Mucosa of descending colon (tissue), 3 donors: ENCODE data around the gene THADA. TPM values are rescaled to one million over a fixed set of nuclear protein-coding genes. Genes with fewer than 3 reads are reported as not detected.

Experiments
- ATAC-seq: fragments of 200-7000 bp; cut with Tn5 transposase; one replicate; pipeline ENCODE4 v1.9.1; 2020; ENCODE audit warnings: mild to moderate bottlenecking, moderate library complexity
- DNase-seq, 3 donors: peaks; one replicate each; pipeline ENCODE4 v3.0.0-alpha.2; 2020
- H3K36me3 ChIP-seq: fragments of 200-600 bp; one replicate; pipeline ENCODE4 v1.8.0; 2021; ENCODE audit warnings: low read depth, mild to moderate bottlenecking
- H3K4me1 ChIP-seq: fragments of 200-600 bp; one replicate; pipeline ENCODE4 v1.8.0; 2021; ENCODE audit warnings: low read depth, mild to moderate bottlenecking
- H3K4me3 ChIP-seq: fragments of 200-600 bp; one replicate; pipeline ENCODE4 v1.8.0; 2021; ENCODE audit warnings: mild to moderate bottlenecking
- H3K9me3 ChIP-seq: fragments of 200-600 bp; one replicate; pipeline ENCODE4 v1.8.0; 2021; ENCODE audit warnings: mild to moderate bottlenecking
- intact Hi-C, 2 donors: fragments of 100-400 bp; cut with DNase I in 1 of 2; cut with micrococcal nuclease in 1 of 2; formaldehyde crosslinking; loops; one replicate each; pipeline versions ENCODE4 v1.11.0 to v1.11.1; 2022; cut with DNase I, micrococcal nuclease
- total RNA-seq, 3 donors: library from RNA; stranded (reverse); fragmentation: NEBNext Ultra II Directional in 2 of 3; extraction: Animal tissue kit (Norgen Biotek cat#: 25700) in 2 of 3; gene quantifications; one replicate each; pipeline versions ENCODE4 v1.2.1 to v1.2.4, GENCODE V29; 2021 to 2023
- TF ChIP-seq, protein P1 (sequence below): fragments of 200-600 bp; IDR thresholded peaks from one replicate; pipeline ENCODE4 v1.8.0; 2022; ENCODE audit warnings: antibody characterized with exemption, mild to moderate bottlenecking
- donor health status: DM: no; HTN: no; CAD: no; lungs with moderate emphysema.
- donor health status: DM: no; HTN: no; CAD: no.
- donor health status: DM: no; HTN: yes; CAD: no.

THADA gene
- total RNA-seq, 3 donors from 2014 or later: 20.1 to 26.7 (median 25.3) TPM

DNA sequence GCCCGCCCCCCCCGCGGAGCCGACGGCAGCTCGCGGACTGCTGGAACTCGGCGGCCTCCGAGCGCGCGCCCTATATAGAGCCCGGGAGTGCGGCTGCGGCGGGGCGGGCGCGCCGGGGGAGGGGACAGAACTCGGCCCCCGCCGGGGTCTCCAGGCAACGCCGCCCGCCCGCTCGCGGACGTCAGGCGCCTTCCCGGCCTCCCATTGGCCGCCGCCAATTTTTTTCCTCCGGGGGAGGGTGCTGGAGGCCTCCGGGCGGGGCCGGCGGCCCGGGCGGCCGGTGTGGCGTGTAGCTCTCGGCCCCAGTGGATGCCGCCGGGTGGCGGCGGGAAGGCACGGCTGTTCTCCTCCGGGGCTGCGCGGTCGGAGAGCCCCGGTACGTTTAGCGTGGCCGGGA lies 369.3 kb downstream of the THADA start, which contains the start of gene ZFP36L2:
TSS of gene ZFP36L2 (minus strand) at position 49 of the 397 bp plus-strand sequence. CDS start 291 bp downstream, outside the sequence.
- intact Hi-C loops: loop anchor here (5.0 to 10.0 kb wide), 3 partner anchors 204 to 258 kb away; no protein-coding TSS in a partner anchor
- ATAC-seq: peak; percentile 68

DNA sequence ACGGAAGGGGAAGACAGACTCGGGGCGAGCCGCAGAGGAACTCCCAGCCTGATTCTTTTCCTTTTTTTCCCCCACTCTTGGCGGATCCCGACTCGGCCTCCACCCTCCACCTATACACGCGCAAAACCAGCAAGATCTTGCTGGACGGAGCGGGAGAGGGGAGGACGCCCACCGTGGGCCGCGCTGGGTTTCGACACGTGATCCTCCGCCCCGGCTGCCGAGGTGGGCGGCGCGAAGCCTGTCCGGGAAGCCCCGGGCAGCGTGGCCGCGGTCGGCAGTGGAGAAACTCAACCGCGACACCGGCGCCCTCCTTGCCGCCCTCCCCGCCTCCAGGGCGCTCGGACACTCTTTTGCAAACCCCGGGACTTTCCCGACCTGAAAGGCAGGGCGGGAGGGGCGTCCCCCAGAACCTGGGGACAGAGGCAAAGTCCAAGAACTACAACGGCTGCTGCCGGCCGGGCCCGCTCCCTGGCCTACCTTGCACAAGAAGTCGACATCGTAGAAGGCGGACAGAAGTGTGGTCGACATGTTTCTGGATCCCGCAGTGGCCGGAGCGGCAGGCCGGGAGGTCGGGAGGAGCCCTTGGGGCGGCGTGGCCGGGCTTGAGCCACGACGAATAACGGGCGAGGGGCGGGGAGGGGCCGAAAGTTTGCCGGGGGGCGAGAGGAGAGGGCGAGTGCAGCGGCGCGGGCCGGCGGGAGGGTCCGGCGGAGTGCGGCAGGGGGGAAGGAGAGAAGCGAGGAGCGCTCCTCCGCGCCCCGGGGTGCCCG lies 369.9 kb downstream of the THADA start:
- peak overlapping the region; percentile 95 for H3K4me3 ChIP-seq
- H3K4me1 ChIP-seq: peaks cover 26% of the 10 kb centered on the region
- intact Hi-C loops: loop anchor here (5.0 to 10.0 kb wide), 3 partner anchors 204 to 259 kb away; no protein-coding TSS in a partner anchor
- H3K36me3 ChIP-seq: peaks cover 11% of the 10 kb centered on the region
- ATAC-seq: peak; percentile 9
- DNase-seq: peak; percentile 73 to 89 (median 83)
- no peaks in the 10 kb centered on the region for H3K9me3 ChIP-seq
- TF ChIP-seq, protein P1, sequence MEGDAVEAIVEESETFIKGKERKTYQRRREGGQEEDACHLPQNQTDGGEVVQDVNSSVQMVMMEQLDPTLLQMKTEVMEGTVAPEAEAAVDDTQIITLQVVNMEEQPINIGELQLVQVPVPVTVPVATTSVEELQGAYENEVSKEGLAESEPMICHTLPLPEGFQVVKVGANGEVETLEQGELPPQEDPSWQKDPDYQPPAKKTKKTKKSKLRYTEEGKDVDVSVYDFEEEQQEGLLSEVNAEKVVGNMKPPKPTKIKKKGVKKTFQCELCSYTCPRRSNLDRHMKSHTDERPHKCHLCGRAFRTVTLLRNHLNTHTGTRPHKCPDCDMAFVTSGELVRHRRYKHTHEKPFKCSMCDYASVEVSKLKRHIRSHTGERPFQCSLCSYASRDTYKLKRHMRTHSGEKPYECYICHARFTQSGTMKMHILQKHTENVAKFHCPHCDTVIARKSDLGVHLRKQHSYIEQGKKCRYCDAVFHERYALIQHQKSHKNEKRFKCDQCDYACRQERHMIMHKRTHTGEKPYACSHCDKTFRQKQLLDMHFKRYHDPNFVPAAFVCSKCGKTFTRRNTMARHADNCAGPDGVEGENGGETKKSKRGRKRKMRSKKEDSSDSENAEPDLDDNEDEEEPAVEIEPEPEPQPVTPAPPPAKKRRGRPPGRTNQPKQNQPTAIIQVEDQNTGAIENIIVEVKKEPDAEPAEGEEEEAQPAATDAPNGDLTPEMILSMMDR: no peak

More for the DNA sequence above, 369.3 kb downstream of the THADA start, which contains the start of gene ZFP36L2:
- Histone ChIP-seq H3K4me1 (peaks cover 21% of the 10 kb centered on the region), H3K9me3 (no peaks in the 10 kb centered on the region), H3K4me3 (peak within 1 kb of the TSS; percentile 95), H3K36me3 (peaks cover 11% of the 10 kb centered on the region)
- peak; percentile 94 to 98 (median 98) for DNase-seq
- TF ChIP-seq, protein P1: no peak

DNA sequence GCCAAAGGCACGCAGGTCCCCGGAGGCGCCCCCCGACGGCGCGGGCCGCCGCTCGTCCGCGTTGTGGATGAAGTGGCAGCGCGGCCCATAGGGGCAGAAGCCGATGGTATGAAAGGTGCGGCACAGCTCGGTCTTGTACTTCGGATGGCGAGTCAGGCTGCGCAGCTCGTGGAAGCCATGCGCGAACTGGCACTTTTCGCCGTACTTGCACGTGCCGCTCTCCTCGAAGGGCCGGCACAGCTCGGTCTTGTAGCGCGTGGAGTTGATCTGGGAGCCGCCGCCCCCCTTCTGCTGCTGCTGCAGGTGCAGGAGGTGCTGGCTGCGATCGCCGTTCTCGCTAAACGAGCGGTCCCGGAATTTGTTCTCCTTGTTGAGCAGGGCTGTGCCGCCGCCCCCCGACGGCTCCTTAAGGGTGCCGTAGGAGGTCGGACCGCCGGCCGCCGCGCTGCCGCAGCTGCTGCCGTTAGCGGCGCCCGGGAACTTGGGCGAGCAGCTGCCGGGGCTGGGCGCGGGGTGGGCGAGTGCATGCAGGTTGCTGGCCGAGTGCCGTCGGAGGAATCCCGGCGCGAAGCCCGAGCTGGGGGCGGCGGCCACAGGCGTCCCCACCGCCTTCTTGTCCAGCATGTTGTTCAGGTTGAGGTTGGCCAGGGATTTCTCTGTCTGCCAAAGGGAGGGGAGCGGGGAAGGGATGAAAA lies 370.6 kb downstream of the THADA start:
- TF ChIP-seq, protein P1: no peak
- no peaks in the 10 kb centered on the region for H3K9me3 ChIP-seq
- H3K36me3 ChIP-seq: peaks cover 11% of the 10 kb centered on the region
- DNase-seq (peak; percentile 68 to 85 (median 75)), ATAC-seq (no peak)
- intact Hi-C loops: loop anchor here (5.0 to 10.0 kb wide), 3 partner anchors 203 to 260 kb away; no protein-coding TSS in a partner anchor
- peaks cover 28% of the 10 kb centered on the region for H3K4me1 ChIP-seq
- H3K4me3 ChIP-seq: peak overlapping the region; percentile 95

DNA sequence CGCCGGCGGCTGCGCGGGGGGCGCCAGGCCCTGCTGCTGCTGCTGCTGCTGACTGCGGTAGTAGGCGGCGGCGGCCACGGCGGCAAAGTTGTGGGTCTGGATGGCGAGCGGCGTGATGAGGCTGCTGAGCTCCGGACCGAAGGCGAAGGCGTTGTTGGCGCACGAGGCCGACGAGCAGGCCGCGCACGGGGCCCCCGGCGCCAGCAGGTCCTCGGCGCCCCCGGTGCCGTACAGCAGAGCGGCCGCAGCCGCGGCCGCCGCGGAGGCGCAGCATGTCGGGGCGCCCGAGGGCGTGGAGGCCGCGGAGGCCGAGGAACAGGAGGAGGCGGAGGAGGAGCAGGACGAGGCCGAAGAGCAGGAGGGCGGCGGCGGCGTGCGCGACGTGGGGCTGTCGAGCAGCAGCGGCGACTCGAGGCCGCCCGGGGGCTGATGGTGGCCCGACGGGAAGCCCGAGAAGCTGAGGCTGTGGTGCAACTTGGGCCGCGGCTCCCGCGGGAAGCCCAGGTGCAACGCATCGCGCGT lies 371.2 kb downstream of the THADA start:
- H3K4me1 ChIP-seq: peaks cover 29% of the 10 kb centered on the region
- ATAC-seq (no peak), DNase-seq (peak in 1 of 3 donors; percentile 75)
- peaks cover 14% of the 10 kb centered on the region for H3K36me3 ChIP-seq
- TF ChIP-seq, protein P1: no peak
- intact Hi-C loops: loop anchor here (5.0 to 10.0 kb wide), 4 partner anchors 67 to 260 kb away; no protein-coding TSS in a partner anchor
- peak overlapping the region; percentile 95 for H3K4me3 ChIP-seq
- H3K9me3 ChIP-seq: no peaks in the 10 kb centered on the region

DNA sequence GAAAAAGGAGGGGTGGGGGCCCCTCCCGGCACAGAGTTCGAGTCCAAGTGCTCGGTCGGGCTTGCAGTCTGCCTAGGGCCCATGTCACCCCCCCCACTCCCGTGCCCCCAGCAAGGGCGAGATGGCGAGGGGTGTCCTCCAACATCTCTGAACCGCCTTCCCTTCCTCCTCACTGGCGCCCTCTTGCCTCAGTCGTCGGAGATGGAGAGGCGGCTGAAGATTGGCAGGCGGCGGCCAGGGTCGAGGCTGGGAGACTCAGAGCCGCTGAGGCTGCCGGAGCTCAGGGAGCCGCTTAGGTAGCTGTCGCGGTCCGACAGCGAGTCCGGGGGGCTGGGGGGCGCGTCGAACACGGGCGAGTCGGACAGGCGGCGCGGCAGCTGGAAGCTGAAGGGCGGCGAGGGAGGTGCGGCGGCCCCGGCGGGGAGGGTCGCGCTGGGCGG lies 371.7 kb downstream of the THADA start:
- peaks cover 14% of the 10 kb centered on the region for H3K36me3 ChIP-seq
- H3K4me1 ChIP-seq: peaks cover 25% of the 10 kb centered on the region
- ATAC-seq (no peak), DNase-seq (peak; percentile 72 to 86 (median 84))
- H3K4me3 ChIP-seq: peak overlapping the region; percentile 95
- H3K9me3 ChIP-seq: no peaks in the 10 kb centered on the region
- intact Hi-C loops: loop anchor here (5.0 to 10.0 kb wide), 3 partner anchors 67 to 261 kb away; no protein-coding TSS in a partner anchor
- TF ChIP-seq, protein P1: no peak
